Mesothelial cell of epicardium (in vitro differentiated cells): ENCODE data around the gene PRKN. TPM values are rescaled to one million over a fixed set of nuclear protein-coding genes. Genes with fewer than 3 reads are reported as not detected.

Experiments
- DNase-seq, 2 experiments: peaks; one replicate each; pipeline ENCODE4 v3.0.0; 2021; ENCODE audit warnings: low spot score in 2 of 2; ENCODE audit not compliant: unreplicated experiment in 2 of 2
- H3K27ac Mint-ChIP-seq: 2 replicates; pipeline ENCODE4 v1.8.0; 2021; ENCODE audit warnings: mixed read lengths
- H3K27me3 Mint-ChIP-seq: 2 replicates; pipeline ENCODE4 v1.8.0; 2021; ENCODE audit warnings: low read depth, mixed read lengths
- H3K36me3 Mint-ChIP-seq: 2 replicates; pipeline ENCODE4 v1.8.0; 2021; ENCODE audit warnings: mixed read lengths
- H3K4me1 Mint-ChIP-seq: 2 replicates; pipeline ENCODE4 v1.8.0; 2021; ENCODE audit warnings: mixed read lengths
- H3K4me3 Mint-ChIP-seq: 2 replicates; pipeline ENCODE4 v1.8.0; 2021; ENCODE audit warnings: mild to moderate bottlenecking, moderate library complexity, mixed read lengths
- H3K9me3 Mint-ChIP-seq: 2 replicates; pipeline ENCODE4 v1.8.0; 2021; ENCODE audit warnings: mixed read lengths
- CTCF ChIP-seq: fragments of 200-600 bp; sonication (generic); IDR thresholded peaks from one replicate; pipeline ENCODE4 v1.5.0; 2021; ENCODE audit warnings: antibody characterized with exemption; ENCODE audit not compliant: unreplicated experiment
- total RNA-seq: library from RNA; stranded (reverse); gene quantifications from 3 replicates; pipeline ENCODE4 v1.2.1, GENCODE V29; 2021

The PRKN gene
- total RNA-seq, 1 donor from 2014 or later = 7.6 TPM

GRCh38 chr6:162200945-162201690, 526.4 kb downstream of the PRKN start:
- no peak overlapping the region for H3K27ac Mint-ChIP-seq

GRCh38 chr6:162200041-162200440, 527.5 kb downstream of the PRKN start:
- no peak for DNase-seq
- no peak for TF ChIP-seq CTCF
- Mint-ChIP-seq H3K27ac (no peak overlapping the region), H3K36me3 (no peaks in the 10 kb centered on the region), H3K4me3 (no peak overlapping the region), H3K9me3 (no peaks in the 10 kb centered on the region), H3K4me1 (peaks cover 35% of the 10 kb centered on the region), H3K27me3 (no peaks in the 10 kb centered on the region)

More at GRCh38 chr6:162200945-162201690, 526.4 kb downstream of the PRKN start:
- no peak for TF ChIP-seq CTCF
- Mint-ChIP-seq H3K27me3 (no peaks in the 10 kb centered on the region), H3K9me3 (no peaks in the 10 kb centered on the region), H3K4me1 (peaks cover 24% of the 10 kb centered on the region), H3K4me3 (no peak overlapping the region), H3K36me3 (no peaks in the 10 kb centered on the region)
- DNase-seq = no peak

- Mint-ChIP-seq H3K4me3 (no peak overlapping the region), H3K9me3 (no peaks in the 10 kb centered on the region), H3K27me3 (no peaks in the 10 kb centered on the region), H3K27ac (no peak overlapping the region), H3K36me3 (no peaks in the 10 kb centered on the region), H3K4me1 (peaks cover 39% of the 10 kb centered on the region)
- no peak for TF ChIP-seq CTCF
- no peak for DNase-seq
These were observed 528.6 kb downstream of the PRKN start for GRCh38 chr6:162198925-162199324.

- Mint-ChIP-seq H3K4me3 (no peak overlapping the region), H3K27me3 (no peaks in the 10 kb centered on the region)
- TF ChIP-seq CTCF = no peak
These were observed 529.5 kb downstream of the PRKN start for GRCh38 chr6:162198076-162198475.

GRCh38 chr6:162195441-162195840, 532.1 kb downstream of the PRKN start:
- Mint-ChIP-seq H3K4me1 (peaks cover 29% of the 10 kb centered on the region), H3K4me3 (no peak overlapping the region), H3K36me3 (no peaks in the 10 kb centered on the region), H3K27ac (peak overlapping the region; percentile 68), H3K27me3 (no peaks in the 10 kb centered on the region), H3K9me3 (no peaks in the 10 kb centered on the region)
- DNase-seq = no peak
- no peak for TF ChIP-seq CTCF

More at GRCh38 chr6:162198076-162198475, 529.5 kb downstream of the PRKN start:
- Mint-ChIP-seq H3K27ac (no peak overlapping the region), H3K4me1 (peaks cover 34% of the 10 kb centered on the region), H3K36me3 (no peaks in the 10 kb centered on the region), H3K9me3 (no peaks in the 10 kb centered on the region)
- DNase-seq = no peak

- H3K27ac Mint-ChIP-seq = no peak overlapping the region
- H3K4me3 Mint-ChIP-seq = no peak overlapping the region
These were observed 536.6 kb downstream of the PRKN start for GRCh38 chr6:162190981-162191380.

More at GRCh38 chr6:162190981-162191380, 536.6 kb downstream of the PRKN start:
- Mint-ChIP-seq H3K4me1 (peaks cover 23% of the 10 kb centered on the region), H3K9me3 (peaks cover 16% of the 10 kb centered on the region), H3K27me3 (no peaks in the 10 kb centered on the region), H3K36me3 (no peaks in the 10 kb centered on the region)
- TF ChIP-seq CTCF = no peak
- DNase-seq = no peak
